ENCODE results near the gene TRIM39.
A peak's percentile ranks its signal among the peaks of the same experiment; 100 is the strongest.
"Not testable (repeated sequence)": the region's sequence is repeated elsewhere in the genome, so short reads cannot be mapped to it uniquely, and the experiment has no call there.

The TRIM39 gene

GRCh38 chr6:30326526-30327231 is at the start of gene TRIM39:
Gene TRIM39 (plus strand): TSS chr6:30326927. CDS start chr6:30329318, 2,391 bp downstream.
- DNase-seq: peak; percentile 84

GRCh38 chr6:30280988-30281387 is 45.7 kb upstream of the TRIM39 start:
- DNase-seq: not testable (repeated sequence)

GRCh38 chr6:30282522-30282921 is 44.2 kb upstream of the TRIM39 start:
- DNase-seq: no peak

- no peak for DNase-seq
Measured at GRCh38 chr6:30283761-30284160, 43.0 kb upstream of the TRIM39 start.

- DNase-seq: no peak
Measured at GRCh38 chr6:30287139-30287538, 39.6 kb upstream of the TRIM39 start.

DNA sequence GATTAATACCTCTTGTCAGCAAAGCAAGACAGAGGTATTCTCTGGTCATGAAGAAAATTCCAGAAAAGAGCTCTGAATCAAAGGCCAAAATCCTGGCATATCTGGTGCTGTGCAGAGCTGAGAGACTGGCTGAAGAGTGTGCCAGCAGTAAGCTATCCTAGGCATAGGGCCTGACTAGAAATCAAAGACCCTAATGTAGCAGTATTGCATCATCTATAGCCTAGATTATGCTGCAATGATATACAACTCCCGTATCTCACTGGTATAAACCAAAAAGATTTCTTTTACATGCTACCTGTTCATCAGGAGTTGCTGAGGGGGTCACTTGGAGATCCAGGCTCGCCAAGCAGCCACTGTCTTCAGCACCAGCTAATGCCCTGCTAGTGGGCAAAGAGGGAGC is 30.9 kb upstream of the TRIM39 start:
- no peak for DNase-seq

GRCh38 chr6:30304002-30304401 is 22.7 kb upstream of the TRIM39 start:
- no peak for DNase-seq

GRCh38 chr6:30311101-30311500 is 15.6 kb upstream of the TRIM39 start:
- DNase-seq: no peak

DNA sequence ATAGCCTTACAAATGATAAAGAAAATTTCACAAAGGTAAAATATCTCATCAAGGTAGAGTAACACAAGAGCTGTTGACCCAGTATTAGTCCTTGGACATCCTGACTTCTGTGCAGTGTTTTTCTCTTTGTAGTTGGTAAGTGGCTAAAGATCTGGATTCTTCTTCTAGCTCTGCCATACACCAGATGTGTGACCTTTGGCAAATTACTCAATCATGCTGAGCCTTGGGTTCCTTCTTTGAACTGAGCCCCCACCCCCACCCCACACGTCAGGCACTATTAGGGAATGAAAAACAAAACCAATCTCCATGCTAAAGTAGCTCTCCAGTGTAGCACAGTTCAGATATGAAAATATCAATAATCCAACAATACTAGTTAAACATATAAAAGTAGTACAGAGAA is 15.1 kb upstream of the TRIM39 start:
- no peak for DNase-seq

DNA sequence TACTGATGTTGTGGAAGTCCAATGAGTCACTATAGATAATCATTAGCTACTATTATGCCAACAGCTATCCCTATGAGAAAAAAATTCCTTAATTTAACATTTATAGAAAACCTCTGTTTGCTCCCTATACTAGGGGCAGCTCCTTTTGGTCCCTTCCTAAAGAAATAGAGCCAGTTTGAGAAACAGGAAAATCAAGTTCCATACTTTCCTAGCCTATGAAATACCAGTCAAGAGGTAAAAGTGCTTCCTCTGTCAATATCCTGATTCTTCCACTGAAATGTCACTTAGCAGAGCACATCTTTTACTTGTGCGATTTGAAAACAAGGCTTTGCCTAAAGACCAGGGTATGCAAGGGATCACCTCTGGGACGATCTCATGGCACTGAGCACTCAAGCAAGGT is 14.5 kb upstream of the TRIM39 start:
- DNase-seq: no peak

DNA sequence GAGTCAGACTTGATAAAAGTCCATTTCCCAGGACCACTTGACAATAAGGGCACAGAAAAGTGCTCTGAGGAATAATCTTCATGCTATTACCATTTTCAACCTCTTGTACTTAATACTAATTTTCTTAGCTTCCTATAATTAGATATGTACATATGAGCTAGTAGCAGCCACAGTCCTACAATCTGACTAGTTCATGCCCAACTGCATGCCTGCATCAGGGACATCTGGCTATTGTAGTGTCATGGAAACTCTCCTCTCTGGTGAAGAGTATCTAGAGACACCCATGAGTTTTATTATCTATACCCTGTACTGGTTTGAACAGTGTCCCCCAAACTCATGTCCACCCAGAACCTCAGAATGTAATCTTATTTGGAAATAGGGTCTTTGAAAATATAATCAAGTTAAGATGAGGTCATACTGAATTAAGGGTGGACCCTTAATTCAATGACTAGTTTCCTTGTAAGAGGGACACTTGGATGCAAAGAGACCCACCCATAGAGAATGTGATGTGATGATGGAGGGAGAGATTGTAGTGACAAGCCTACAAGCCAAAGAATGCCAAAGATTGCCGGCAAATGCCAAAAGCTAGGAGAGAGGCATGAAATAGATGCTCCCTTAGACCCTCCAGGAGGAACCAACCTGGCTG is 13.9 kb upstream of the TRIM39 start:
- no peak for DNase-seq

DNA sequence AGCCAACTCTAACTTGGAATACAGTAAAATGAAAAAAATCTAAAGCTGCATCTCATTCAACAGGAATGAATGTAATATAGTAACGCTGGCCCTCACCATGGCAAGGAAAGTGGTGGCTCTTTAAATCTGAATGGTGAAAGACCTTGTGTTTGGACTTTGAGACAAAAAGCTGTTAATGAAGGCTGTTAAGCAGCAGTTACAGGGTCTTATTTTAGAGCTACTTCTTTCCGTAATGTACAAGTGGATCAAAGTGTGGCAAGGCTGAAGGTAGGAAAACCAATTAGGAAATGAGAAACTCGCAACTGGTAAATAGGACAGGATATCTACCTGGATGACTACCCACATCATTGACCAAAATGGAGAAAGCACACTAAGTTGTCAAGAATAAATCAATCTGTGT is 11.6 kb upstream of the TRIM39 start:
- no peak for DNase-seq

GRCh38 chr6:30317913-30318589 is 8.7 kb upstream of the TRIM39 start:
- DNase-seq: no peak

- DNase-seq: no peak
Measured at GRCh38 chr6:30319146-30319835, 7.4 kb upstream of the TRIM39 start.

- no peak for DNase-seq
Measured at GRCh38 chr6:30321692-30322388, 4.9 kb upstream of the TRIM39 start.

- DNase-seq: no peak
Measured at GRCh38 chr6:30322527-30323501, 3.9 kb upstream of the TRIM39 start.

DNA sequence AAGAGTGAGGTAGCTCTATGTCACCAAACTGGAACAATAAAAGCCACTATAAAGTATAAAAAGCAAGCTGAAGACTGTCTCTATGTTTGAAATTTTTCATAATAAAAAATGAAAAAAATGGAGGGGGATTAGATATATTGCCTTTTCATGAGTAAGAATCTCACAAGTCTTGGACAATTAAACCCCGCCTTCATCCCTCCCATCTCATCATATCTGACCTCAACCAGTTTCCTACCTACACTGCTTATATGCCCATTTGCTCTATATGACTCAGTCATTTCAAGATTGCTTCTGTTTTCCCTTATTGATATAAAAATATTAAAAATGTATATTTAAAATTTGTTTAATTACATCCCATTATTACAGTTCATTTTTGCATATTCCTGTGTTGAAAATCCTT is 2.9 kb upstream of the TRIM39 start:
- DNase-seq: no peak

DNA sequence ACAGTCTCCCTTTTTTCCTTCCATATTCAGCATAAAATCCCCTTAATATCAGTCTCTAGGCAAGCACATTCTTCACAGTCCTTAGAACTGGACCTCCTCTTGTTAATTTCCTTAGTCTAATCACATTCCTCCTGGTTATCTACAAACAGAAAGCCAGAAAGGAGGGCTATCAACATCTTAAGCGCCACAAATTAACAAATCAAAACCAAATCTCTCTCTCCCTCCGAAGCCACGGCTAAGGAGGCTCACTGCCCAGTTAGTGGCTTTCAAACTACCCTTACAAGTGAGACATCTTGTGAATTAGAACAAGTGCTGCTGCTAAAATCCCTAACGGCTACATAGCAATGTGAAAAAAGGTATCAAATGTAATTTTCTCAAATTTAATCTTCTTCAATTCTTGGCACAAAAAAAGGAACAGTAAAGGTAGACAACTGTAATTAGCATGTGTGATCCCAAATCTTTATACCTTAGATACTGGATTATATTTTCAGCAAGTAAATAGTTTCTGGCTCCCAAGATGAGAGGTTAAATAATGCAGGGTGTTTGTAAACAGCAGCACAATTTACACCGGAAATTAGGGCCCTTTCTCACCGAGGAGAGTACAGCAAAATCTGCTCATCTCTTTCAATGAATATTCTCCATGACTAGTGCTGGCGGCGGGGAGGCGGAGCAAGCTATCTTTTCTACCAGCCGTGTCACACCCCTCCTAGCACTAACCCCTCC is 1.4 kb upstream of the TRIM39 start:
- DNase-seq: peak; percentile 65

- peak; percentile 69 for DNase-seq
Measured at GRCh38 chr6:30325873-30326525, 728 bp upstream of the TRIM39 start.

DNA sequence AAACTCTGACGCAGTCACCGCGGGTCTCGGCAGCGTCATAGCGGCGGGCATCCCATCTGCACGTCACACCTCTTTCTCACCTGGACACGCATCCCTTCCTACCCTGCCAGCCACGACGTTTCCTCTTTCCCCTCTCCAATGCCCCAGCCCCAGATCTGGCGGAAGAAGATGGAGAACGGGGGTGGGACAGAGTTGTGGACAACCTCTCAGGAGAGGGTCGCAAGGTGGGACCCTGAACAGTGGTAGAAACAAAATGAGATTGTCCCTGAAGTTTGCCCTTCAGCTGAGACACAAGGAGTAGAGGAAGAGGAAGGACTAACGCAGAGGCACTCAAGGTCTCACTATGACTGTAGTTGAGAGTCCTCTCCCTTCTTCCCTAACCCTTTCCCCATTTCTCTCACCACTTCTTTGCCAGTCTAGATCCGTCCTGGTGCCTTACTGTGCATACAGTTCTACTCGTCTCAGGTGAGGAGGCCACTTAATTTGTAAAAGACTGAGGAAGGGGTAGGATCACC is 562 bp downstream of the TRIM39 start:
- no peak for DNase-seq

Measured in activated effector memory CD4-positive, alpha-beta T cell treated with Interleukin-2 at 50 U/mL for 16 hours (primary cell).